Stimulated activated CD8-positive, alpha-beta memory T cell treated with anti-CD3 and anti-CD28 coated beads, Interleukin-7, amount 100 ng/mL, for 1 hour (primary cell): ENCODE results near the gene FAM186B.
A peak's percentile ranks its signal among the peaks of the same experiment; 100 is the strongest.

Source experiments
- DNase-seq, 2 donors: peaks; one replicate each; pipeline ENCODE4 v3.0.0-alpha.2; 2020; ENCODE audit warnings: low read depth in 2 of 2

FAM186B gene

GRCh38 chr12:49552014-49552413, 53.4 kb downstream of the FAM186B start:
- DNase-seq = no peak

GRCh38 chr12:49550693-49551252, 54.7 kb downstream of the FAM186B start:
- DNase-seq = no peak

GRCh38 chr12:49549735-49550692, 55.4 kb downstream of the FAM186B start:
- DNase-seq = no peak

- no peak for DNase-seq
Measured at GRCh38 chr12:49548822-49549648, 56.4 kb downstream of the FAM186B start.

GRCh38 chr12:49548481-49548821, 57.0 kb downstream of the FAM186B start:
- no peak for DNase-seq

- DNase-seq = no peak
Measured at GRCh38 chr12:49547090-49547690, 58.2 kb downstream of the FAM186B start.

- no peak for DNase-seq
Measured at GRCh38 chr12:49546481-49546880, 59.0 kb downstream of the FAM186B start.

GRCh38 chr12:49545815-49546214, 59.6 kb downstream of the FAM186B start:
- no peak for DNase-seq

- no peak for DNase-seq
Measured at GRCh38 chr12:49543914-49544815, 61.3 kb downstream of the FAM186B start.

GRCh38 chr12:49543221-49543913, 62.1 kb downstream of the FAM186B start:
- DNase-seq = no peak

GRCh38 chr12:49542592-49543160, 62.8 kb downstream of the FAM186B start:
- DNase-seq = no peak

GRCh38 chr12:49541911-49542505, 63.4 kb downstream of the FAM186B start:
- no peak for DNase-seq

GRCh38 chr12:49541140-49541861, 64.1 kb downstream of the FAM186B start:
- no peak for DNase-seq

GRCh38 chr12:49540229-49541139, 65.0 kb downstream of the FAM186B start:
- DNase-seq = no peak

- DNase-seq = no peak
Measured at GRCh38 chr12:49539406-49540228, 65.8 kb downstream of the FAM186B start.

- peak; percentile 77 to 80 for DNase-seq
Measured at GRCh38 chr12:49538510-49539403, 66.7 kb downstream of the FAM186B start, which contains the start of gene KCNH3. Gene KCNH3, plus strand, starts transcription at chr12:49539030. Its CDS starts 387 bp downstream, at chr12:49539417.
